GM06990 (cell line): Measurements from ENCODE around the gene L1CAM.

ENCODE experiments used
- DNase-seq: peaks from one replicate; pipeline ENCODE4 v3.0.0-alpha.2; 2011; ENCODE audit not compliant: insufficient read length; ENCODE audit errors: extremely low read depth
- H3K27me3 ChIP-seq: replicated peaks from 2 replicates; pipeline ENCODE4 v1.6.0; 2011; ENCODE audit warnings: low read length; ENCODE audit not compliant: control insufficient read depth, insufficient read depth
- H3K36me3 ChIP-seq: 2 replicates; pipeline ENCODE4 v1.5.1; 2011; ENCODE audit warnings: low read length; ENCODE audit not compliant: control insufficient read depth, insufficient read depth
- H3K4me3 ChIP-seq: replicated peaks from 2 replicates; pipeline ENCODE4 v1.5.1; 2011; ENCODE audit warnings: low read depth, mild to moderate bottlenecking, control low read depth, low read length
- CTCF ChIP-seq: IDR thresholded peaks from 2 replicates; pipeline ENCODE4 v1.5.1; 2011; ENCODE audit warnings: low read length, control low read depth, mild to moderate bottlenecking, inconsistent platforms; ENCODE audit not compliant: insufficient read depth, poor library complexity, severe bottlenecking

L1CAM gene

DNA sequence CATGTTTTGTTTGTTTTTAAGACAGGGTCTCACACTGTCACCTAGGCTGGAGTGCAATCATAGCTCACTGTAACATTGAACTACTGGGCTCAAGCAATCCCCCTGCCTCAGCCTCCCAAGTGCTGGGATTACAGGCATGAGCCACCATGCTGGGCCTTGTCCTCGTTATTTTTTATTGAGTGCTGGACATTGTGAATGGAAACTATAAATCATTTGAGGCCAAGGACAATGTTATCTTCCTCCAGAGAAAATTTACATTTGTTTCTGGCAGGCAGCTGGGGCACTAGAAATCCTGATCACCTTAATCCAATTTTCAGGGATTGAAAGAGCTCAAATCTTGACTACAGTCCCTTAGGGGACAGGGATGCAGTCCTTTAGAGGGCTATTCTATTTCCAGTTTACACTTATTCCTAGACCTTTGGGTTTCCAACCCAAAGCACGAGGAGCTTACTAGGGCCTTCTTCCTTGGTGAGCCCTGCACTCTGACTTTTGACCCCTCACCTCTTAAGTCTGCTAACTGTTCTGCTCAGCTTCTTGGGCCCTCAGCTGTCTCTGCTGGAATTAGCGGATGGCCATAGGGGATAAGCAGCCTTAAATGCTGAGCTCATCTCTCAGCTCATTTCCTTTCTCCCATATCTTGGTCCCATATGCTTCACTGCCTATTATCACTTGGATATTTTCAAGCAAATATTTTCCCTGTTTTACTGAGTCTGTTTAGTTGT is 32.6 kb downstream of the L1CAM start:
- Histone ChIP-seq H3K4me3 (no peak overlapping the region), H3K36me3 (no peaks in the 10 kb centered on the region), H3K27me3 (peaks cover 2% of the 10 kb centered on the region; the same call in 1 of the 2 replicates)
- DNase-seq = no peak
- TF ChIP-seq CTCF = no peak

- TF ChIP-seq CTCF = no peak
- no peaks in the 10 kb centered on the region for H3K36me3 ChIP-seq
- no peak overlapping the region for H3K4me3 ChIP-seq
- no peak for DNase-seq
- peaks cover 2% of the 10 kb centered on the region; the same call in 1 of the 2 replicates for H3K27me3 ChIP-seq
Measured at GRCh38 chrX:153851981-153852380, 34.0 kb downstream of the L1CAM start.

GRCh38 chrX:153848325-153848724 is 37.6 kb downstream of the L1CAM start:
- Histone ChIP-seq H3K36me3 (no peaks in the 10 kb centered on the region), H3K27me3 (no peaks in the 10 kb centered on the region; the same call in 1 of the 2 replicates), H3K4me3 (no peak overlapping the region)
- no peak for DNase-seq
- TF ChIP-seq CTCF = no peak

DNA sequence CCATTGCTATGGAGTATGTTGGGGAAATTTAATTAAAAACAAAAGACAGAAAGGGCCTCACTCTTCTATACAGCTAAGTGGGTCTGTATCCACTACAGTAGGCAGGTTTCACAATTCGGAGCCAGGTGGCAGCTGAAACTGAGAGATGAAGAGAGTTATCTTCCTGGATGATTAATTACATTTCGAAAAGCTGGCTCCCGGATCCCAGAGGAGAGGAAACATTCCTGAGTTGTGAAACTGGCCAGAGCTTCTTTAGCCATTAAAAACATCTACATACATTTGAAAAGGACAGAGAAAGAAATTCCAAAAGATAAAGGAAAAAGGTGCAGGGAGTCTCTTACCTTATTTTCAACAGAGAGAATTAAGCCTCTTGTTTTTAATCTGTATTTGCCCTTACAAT is 40.1 kb downstream of the L1CAM start:
- Histone ChIP-seq H3K27me3 (no peaks in the 10 kb centered on the region; the same call in 1 of the 2 replicates), H3K4me3 (no peak overlapping the region), H3K36me3 (no peaks in the 10 kb centered on the region)
- no peak for DNase-seq
- no peak for TF ChIP-seq CTCF

DNA sequence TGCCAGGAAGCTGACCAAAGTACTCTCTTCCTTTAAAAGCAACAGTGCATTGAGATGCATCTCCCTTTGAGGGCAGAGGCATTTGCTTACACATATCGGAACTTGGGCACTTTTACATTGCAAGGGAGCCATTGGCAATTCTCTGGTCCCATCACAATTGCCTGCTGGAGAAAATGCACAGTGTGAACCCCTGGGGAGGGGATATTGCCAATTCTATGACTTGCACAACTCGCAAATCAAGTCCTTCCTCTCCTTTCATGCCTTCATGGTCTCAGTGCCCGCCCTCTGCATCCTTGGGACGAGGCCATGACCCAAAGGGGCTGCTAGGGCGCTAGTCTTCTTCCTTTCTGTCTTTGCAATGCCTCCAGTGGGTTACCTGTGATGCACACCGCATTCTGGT is 40.8 kb downstream of the L1CAM start:
- TF ChIP-seq CTCF = no peak
- no peak overlapping the region for H3K4me3 ChIP-seq
- DNase-seq = no peak

DNA sequence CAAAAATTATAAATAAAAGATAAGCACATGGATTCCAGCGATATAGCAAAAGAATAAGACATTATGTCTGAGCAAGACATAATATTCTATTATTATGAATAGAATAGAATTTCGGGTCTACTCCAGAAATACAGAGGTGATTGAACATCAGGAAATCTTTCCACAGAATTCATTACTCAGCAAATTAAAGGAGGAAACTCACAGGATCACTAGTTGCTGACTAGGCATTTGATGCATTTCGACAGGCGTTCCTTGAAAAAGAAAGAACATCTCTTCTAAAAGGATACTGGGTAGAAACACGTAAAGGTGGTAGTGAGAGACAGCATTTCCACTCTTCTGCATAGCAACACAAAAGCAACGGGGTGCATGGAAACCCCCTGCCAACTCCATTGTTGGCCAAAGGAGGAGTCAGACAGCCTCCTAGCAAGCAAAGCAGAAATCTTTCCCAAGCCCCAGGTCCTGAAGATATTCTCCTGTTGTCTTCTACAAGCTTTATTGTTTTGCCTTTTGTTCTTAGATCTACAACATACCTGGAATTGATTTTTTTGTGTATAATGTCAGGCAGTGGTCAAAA is 41.4 kb downstream of the L1CAM start:
- TF ChIP-seq CTCF = no peak
- H3K27me3 ChIP-seq = no peaks in the 10 kb centered on the region
- H3K36me3 ChIP-seq = no peaks in the 10 kb centered on the region
- no peak overlapping the region for H3K4me3 ChIP-seq
- DNase-seq = no peak

More for the DNA sequence above, 40.8 kb downstream of the L1CAM start:
- no peaks in the 10 kb centered on the region for H3K27me3 ChIP-seq
- H3K36me3 ChIP-seq = no peaks in the 10 kb centered on the region
